ENCODE data around the gene DDX51.

DNA sequence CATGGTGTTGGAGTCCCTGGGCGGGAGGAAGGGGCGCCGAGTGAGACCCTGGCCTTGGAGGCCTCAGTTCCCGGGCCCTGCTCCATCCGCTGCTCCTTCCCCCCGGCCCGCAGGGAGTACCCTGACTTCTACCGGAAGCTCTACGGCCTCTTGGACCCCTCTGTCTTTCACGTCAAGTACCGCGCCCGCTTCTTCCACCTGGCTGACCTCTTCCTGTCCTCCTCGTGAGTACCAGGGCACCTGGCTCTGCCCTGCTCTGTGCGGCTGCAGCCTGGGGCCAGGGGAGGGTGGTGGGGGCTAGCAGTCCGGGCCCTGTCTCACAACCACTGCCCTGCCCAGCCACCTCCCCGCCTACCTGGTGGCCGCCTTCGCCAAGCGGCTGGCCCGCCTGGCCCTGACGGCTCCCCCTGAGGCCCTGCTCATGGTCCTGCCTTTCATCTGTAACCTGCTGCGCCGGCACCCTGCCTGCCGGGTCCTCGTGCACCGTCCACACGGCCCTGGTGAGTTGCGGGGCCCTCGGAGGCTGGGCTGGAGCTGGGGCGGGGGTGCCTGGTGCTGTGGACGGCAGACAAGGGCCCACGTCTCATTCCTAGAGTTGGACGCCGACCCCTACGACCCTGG lies 7.1 kb upstream of the DDX51 start:
- TF ChIP-seq, protein P1, sequence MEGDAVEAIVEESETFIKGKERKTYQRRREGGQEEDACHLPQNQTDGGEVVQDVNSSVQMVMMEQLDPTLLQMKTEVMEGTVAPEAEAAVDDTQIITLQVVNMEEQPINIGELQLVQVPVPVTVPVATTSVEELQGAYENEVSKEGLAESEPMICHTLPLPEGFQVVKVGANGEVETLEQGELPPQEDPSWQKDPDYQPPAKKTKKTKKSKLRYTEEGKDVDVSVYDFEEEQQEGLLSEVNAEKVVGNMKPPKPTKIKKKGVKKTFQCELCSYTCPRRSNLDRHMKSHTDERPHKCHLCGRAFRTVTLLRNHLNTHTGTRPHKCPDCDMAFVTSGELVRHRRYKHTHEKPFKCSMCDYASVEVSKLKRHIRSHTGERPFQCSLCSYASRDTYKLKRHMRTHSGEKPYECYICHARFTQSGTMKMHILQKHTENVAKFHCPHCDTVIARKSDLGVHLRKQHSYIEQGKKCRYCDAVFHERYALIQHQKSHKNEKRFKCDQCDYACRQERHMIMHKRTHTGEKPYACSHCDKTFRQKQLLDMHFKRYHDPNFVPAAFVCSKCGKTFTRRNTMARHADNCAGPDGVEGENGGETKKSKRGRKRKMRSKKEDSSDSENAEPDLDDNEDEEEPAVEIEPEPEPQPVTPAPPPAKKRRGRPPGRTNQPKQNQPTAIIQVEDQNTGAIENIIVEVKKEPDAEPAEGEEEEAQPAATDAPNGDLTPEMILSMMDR (conservative IDR thresholded peaks at IDR 0.05; ENCODE audit: low read length): no peak
- no peak for TF ChIP-seq EZH2phosphoT487 (IDR thresholded peaks at IDR 0.05; ENCODE audit: borderline replicate concordance)
